GM19468 (cell line): ENCODE data around the gene NDUFA3.
A peak's percentile ranks its signal among the peaks of the same experiment; 100 is the strongest.

Experiments
- ATAC-seq: cut with Tn5 transposase; IDR thresholded peaks from one replicate; pipeline ENCODE4 v1.9.1; 2021; ENCODE audit warnings: mild to moderate bottlenecking, moderate library complexity, moderate number of reproducible peaks; ENCODE audit not compliant: unreplicated experiment; ENCODE audit errors: extremely low read depth

NDUFA3 gene

DNA sequence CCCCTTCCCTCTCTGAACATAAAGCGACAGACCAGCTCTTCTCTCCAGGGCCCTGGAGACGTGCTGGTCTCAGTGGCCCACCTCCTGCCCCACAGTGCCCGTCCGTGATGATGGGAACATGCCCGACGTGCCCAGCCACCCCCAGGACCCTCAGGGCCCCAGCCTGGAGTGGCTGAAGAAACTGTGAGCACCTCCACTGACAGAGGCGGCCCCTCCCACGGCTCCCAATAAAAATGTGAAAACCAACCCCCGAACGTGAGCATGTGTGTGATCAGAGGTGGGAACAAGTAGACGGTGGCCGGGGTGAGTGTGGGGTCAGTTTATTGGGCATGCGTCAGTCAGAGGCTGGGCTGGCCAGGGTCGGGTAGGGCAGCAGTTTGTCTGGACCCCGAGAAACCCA lies 4.1 kb downstream of the NDUFA3 start:
- ATAC-seq, result no peak

DNA sequence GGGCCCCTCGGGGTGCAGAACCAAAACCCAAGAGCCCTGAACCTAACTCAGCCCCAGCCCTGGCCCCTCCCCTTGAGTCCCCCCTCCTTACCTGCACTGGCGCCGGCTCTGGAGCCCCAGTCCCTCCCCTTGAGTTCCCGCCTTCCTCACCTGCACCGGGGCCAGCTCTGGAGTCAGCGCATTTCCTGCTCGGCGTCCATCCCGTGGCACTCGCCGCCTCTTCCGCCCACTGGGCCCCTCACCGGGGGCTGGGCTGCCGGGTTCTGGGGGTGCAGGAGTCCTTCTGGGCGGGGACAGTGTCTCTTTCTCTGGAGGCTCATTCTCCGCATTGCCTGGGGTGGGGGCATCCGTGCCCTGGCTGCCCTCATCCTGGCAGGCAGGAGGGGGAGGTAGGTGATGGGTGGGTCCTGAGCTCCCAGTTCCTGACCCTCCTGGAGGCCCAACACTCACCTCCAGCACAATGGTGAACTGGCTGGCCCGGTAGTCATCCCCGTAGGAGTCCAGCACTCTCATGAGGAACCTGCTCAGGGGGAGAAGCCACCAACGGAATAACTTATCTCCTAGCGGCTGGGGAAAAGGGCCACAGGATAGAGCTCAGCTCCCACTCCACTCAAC lies 5.3 kb downstream of the NDUFA3 start:
- no peak for ATAC-seq

DNA sequence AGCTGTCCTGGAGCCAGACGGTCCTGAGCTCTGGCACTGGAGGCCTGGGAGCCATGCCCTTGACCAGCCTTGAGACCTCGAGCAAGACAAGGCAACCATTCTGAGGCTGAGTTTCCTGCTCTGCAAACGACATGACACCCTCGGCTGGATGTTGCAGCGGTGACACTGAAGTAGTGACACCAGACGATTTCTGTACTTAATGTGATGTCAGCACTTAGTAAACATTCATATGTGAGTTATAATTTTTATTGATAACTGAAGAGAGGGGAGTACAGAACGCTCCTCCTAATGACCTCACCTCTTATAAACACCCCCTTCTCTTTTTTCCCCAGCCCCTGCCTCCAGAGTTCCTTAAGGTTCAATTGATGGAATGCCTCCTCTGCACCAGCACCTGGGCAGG lies 5.8 kb downstream of the NDUFA3 start:
- no peak for ATAC-seq

DNA sequence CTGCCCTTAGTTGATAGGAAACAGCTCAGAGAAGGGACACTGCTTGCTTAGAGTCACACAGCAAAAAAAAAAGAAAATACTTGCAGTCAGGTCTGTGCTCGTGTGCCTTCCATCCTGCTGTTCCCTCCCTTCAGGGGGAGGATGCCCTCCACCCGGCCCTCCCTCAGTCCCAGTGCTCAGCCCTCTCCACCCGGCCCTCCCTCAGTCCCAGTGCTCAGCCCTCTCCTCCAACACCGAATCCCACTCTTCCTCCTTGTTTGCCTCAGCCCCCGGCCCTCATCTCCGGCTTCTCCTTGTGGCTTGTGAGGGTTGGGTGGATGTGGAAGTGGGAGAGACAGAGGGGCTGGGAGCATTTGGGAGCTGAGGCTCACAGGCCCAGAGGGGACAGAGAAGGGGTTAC lies 7.0 kb downstream of the NDUFA3 start:
- no peak for ATAC-seq

DNA sequence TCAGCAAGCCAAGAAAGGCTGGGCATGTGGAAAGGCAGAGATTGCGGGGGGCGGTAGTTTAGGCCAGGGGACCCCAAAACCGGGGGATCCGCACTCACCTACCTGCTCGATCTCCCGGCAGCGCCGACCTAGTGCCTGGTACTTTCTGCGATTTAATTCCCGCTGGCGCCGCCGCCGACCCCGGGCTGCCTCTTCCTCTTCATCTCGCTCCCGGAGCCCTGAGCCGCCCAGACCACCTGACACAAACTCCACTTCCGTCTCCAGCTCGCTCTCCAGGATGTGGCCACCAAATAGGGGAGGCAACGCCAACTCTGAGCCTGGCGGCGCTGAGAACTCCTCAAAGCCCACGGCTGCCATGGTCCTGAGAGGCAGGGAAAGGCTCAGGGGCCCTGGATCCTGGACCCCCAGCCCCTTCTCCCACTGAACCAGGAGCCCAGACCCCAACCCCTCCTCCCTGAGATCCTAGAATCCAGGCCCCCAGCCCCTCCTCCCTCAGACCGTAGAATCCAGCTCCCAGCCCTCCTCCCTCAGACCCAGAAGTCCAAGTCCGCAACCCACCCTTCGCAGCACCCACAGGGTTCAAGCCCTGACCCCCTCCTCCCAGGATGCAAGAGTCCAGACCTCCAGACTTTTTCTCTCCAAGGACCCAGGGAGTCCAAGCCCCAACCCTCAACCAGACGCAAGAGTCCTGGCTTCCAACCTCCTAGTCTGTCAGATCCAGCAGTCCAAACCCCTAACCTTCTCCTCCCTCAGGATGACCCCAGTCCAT lies 11.9 kb downstream of the NDUFA3 start:
- no peak for ATAC-seq

DNA sequence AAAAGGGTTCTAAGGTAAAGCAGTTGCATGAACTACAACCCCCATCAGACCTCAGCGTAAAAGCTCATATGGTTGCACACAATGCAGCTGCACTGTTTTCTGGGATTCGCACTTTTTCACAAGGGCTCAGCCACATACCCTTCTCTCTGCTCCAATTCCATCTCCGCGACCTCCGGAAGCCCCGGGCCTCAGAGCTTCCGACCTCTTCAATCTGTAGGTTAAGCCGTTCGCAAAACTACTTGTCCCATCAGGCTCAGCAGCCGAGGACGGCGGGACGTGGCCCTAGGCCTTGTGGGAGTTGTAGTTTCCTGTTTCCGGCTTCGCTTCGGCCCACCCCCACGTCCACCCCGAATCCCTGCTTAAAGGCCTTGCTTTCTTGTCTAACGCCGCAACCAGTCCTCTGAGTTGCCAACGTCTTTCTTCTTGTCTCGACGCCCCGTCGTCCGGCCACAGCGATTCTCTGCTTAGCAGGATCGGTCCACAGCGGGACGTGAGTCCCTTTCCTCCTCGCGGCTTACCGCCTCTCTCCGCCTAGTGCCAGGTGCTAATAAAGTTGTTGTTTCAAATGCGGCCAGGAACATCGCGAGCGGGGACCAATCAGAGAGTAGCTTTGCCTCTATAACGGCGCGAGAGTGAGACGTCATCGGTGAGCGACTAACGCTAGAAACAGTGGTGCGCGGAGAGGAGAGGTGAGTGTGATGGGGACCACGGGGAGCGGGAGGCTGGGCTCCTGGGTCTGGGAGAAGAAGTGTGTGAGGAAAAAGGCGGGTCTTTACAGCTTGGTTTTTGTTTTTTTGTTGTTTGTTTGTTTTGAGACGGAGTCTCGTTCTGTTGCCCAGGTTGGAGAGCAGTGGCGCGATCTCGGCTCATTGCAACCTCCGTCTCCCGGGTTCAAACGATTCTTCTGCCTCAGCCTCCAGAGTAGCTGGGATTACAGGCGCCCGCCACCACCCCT lies 12.7 kb downstream of the NDUFA3 start, which contains the start of the genes PRPF31 and TFPT:
Gene PRPF31, plus strand, starts transcription at position 646 of the 955 bp plus-strand sequence. CDS start 2,525 bp downstream, outside the sequence.
Gene TFPT, minus strand, starts transcription at position 549 of the 955 bp plus-strand sequence. Its CDS starts 388 bp downstream, at position 161.
- peak; percentile 50 for ATAC-seq

DNA sequence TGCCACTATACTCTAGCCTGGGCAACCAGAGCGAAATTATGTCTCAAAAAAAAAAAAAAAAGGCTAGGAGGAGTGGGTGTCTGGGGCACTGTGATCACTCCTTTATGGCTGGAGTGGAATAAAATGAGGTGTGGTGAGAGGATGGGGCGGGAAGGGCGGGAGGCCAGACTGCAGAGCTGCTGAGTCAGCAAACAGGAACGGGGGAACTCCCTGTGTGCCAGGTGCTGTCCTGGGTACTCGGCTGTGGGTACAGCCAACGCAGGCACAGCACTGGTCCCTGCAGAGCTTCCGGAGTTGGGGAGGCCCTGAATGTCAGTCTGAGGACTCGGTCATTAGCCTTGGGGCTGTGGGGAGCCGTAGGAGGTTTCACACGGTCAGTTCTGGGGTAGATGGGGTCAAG lies 18.6 kb downstream of the NDUFA3 start:
- no peak for ATAC-seq

DNA sequence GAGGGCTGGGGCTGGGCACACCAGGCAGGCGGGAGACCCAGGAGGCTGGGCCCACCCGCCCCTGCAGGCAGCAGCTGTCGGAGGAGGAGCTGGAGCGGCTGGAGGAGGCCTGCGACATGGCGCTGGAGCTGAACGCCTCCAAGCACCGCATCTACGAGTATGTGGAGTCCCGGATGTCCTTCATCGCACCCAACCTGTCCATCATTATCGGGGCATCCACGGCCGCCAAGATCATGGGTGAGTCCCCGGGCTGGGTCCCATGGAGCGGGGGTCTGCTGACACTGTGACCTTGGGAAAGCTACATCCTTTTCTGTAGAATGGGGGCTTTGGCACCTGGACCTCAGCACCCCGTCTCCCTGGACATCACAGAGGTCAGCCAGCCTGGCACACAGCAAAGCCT lies 21.0 kb downstream of the NDUFA3 start:
- no peak for ATAC-seq

DNA sequence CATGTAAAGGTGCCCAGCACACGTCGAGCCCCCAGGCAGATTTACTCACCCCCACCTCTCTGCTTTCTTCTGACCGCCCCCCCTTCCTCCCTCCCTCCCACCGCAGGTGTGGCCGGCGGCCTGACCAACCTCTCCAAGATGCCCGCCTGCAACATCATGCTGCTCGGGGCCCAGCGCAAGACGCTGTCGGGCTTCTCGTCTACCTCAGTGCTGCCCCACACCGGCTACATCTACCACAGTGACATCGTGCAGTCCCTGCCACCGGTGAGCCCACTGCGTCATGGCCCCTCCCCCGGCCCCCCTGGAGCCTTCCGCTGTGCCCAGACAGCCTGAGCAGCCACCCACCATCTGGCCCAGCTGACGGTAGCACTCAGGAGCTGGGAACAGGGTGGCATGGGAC lies 21.7 kb downstream of the NDUFA3 start:
- ATAC-seq, result no peak

DNA sequence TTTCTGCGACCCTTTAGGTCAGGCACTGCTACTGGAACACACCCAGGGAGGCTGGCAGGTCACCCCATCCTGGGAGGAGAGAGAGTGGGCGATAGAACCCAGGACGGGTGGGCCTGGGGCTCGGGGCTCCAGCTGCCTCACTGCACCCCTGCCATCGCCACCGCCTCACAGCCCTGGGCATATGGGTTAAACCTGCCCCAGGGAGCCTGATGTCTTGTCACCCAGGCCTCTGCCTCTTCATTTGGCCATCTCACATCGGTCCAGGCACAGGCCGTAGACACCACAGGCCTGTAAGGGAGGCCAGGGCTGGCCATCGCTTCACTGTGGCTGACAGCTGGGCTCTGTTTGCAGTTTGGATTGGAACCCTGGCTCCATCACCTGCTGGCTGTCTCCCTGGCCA lies 23.1 kb downstream of the NDUFA3 start:
- no peak for ATAC-seq

DNA sequence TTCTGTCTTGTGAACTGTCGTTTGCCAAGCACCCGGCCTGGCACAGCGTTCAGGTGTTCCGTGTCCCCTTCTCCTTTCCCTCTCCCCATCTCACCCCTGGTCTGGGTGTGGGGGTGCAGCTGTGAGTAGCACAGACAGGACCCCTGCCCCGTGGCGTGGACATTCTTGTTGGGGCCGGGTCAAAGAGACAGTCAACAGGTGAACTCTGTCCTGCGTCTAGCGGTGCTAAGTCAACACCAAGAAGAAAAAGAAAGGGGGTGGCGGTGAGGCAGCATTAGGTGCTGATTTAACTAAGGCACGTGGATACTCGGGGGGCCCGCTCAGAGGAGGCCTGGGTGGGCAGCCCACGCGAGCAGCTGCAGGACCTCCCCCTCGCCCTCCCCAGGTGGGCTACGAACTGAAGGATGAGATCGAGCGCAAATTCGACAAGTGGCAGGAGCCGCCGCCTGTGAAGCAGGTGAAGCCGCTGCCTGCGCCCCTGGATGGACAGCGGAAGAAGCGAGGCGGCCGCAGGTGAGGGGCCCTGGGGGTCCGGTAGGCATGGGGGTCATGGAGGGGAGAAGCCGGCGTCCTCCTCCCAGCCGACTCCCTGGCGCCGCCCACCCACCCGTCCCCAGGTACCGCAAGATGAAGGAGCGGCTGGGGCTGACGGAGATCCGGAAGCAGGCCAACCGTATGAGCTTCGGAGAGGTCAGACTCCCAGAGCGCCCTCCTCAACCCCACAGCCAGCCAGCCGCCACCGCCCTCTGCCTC lies 25.2 kb downstream of the NDUFA3 start:
- ATAC-seq, result no peak

DNA sequence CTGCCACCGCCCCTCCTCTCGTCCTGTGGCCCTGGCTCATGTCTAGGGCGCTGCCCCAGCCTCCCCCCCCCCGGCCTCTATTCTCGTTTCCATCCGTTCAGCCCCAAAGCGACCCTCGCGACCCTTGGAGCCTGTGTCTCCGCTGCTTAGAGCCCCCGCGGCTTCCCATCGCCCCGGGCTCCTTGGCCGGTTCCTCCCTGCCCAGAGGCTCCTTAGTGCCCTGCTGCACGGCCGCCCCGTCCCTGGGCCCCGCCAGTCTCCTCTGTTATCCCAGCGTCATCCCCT lies 25.7 kb downstream of the NDUFA3 start:
- no peak for ATAC-seq

DNA sequence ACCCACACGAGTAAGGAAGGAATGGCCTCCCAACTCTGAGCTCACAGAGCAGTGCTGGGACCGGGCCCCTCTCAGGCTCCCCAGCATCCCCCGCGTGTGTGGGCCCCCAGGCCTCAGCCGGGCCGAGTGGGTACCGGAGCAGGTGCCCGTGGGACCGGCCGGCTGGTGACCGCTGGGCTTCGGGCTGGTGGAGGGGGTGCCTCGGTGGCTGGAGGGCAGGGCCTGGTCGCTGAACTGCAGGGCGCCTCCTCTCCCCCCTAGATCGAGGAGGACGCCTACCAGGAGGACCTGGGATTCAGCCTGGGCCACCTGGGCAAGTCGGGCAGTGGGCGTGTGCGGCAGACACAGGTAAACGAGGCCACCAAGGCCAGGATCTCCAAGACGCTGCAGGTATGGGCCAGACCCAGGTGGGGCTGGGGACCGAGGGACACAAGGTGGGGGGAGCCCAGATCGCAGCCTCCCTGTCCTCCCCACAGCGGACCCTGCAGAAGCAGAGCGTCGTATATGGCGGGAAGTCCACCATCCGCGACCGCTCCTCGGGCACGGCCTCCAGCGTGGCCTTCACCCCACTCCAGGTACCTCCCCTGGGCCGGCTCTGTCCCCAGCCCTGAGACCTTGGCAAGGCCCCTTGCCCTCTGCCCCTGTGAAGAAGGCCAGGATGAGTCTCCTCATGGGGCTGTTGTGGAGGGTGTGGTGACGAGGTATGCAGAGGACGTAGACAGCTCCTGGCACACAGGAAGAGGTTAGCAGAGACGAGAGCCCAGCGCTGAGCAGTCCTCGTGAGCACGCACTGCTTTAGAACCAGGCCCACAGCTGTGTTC lies 26.4 kb downstream of the NDUFA3 start:
- no peak for ATAC-seq

DNA sequence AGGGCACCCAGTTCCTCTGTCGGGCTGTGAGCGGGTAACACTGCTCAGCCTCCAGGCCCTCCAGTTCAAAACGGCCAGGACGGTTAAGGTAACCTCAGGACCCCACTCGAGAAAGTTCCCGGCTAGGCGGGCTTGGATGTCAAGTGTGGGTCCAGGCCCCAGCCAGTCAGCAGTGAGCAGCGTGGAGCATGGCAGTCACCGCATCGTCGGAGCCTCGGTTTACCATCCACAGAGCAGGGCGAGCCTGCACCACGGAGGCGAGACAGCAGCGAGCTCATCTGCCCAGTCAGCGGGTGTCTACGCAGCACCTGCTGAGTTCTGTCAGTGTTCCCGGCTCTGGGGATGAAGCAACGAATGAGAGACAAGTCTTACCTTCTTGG lies 27.0 kb downstream of the NDUFA3 start:
- no peak for ATAC-seq

DNA sequence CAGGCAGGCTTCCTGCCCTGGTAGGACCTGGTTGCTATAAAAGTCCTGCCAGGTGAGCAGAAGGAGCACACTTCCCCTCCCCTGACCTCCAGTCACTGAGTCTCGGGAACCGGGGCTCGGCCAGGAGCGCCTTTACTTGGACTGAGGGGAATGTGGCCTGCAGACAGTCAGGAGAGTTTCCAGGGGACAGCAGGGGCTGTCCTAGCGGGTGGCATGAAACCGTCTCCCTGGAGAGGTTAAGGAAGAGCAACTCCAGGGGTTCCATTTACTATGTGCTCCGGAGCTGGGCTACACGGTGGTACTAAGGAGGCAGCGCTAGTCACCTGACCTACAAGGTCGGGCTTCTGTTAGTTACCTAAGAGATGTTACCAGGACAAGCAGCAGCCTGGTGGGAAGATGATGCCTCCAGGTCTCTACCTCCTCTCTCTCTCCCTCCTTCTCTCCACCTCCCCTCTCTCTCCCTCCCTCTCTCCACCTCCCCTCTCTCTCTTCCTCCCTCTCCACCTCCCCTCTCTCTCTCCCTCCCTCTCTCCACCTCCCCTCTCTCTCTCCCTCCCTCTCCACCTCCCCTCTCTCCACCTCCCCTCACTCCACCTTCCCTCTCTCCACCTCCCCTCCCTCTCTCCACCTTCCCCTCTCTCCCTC lies 30.8 kb downstream of the NDUFA3 start:
- ATAC-seq, result no peak

DNA sequence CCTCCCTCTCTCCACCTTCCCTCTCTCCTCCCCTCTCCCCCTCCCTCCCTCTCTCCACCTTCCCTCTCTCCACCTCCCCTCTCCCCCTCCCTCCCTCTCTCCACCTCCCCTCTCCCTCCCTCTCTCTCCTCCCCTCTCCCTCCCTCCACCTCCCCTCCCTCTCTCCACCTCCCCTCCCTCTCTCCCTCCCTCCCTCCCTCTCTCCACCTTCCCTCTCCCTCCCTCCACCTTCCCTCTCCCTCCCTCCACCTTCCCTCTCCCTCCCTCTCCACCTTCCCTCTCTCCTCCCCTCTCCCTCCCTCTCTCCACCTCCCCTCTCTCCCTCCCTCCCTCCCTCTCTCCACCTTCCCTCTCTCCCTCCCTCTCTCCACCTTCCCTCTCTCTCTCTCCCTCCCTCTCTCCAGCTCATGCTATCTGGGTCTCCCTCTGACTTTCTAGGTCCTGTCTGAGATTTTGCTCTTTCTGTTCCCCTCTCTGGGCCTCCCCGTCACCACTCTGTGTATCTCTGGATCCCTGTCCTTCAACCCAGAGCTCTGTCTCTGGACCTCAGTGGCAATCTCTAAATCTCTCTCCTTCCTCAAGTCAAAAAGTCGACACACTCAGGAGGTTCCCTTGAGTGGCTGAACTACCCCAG lies 31.4 kb downstream of the NDUFA3 start:
- ATAC-seq, result no peak

DNA sequence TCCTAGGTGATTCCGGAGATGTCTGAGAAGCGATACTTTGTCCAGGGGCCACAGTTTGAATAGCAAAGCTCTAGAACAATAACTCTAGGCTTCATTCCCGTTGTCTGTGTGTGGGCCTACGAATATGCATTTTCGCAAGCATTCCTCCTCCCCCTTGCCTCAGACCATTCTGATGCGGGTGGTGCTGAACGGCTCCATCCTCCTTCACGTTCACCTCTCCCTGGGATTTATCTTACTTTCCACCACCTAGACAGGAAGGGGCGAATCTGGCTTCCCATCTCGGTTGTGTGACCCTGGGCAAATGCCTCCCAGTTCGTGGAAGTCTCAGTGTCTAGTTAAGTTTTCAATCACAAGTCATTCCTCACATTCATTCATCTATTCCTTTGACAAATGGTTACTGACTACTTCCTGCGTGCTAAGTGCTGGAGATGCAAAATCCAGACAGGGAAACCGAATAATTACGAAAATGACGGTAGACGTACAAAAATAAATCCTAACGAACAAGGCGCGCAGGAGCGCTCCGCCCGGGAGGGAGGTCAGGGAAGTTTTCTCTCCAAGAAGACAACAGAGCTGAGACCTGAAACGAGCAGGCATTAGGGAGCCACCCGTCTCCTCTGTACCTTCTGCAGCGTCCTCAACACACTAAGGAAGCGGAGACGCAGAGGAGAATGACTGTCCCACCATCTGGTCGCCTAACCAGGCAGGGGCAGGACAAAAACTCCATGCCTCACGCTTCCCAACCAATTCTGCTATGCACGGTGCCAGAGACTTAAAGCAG lies 33.6 kb downstream of the NDUFA3 start:
- no peak for ATAC-seq
